Kidney (tissue), 14 donors: ENCODE data around the gene NUBP1. TPM values are rescaled to one million over a fixed set of nuclear protein-coding genes. Genes with fewer than 3 reads are reported as not detected.
"Not testable (repeated sequence)": the region's sequence is repeated elsewhere in the genome, so short reads cannot be mapped to it uniquely, and the experiment has no call there.

ENCODE experiments used
- DNase-seq, 5 donors: peaks; one replicate each; pipeline ENCODE4 v3.0.0-alpha.2; 2013 to 2020
- FAIRE-seq: peaks from 2 replicates; lab custom pipeline; 2012; peaks lifted over from hg19 to GRCh38; lab: Jason Lieb, UNC
- H3K27ac ChIP-seq, 2 donors: one replicate each; pipeline ENCODE4 v1.7.0; 2013; ENCODE audit warnings: low read depth in 2 of 2, low read length in 2 of 2, inconsistent platforms in 1 of 2
- H3K27me3 ChIP-seq: one replicate; pipeline ENCODE4 v1.7.1; 2013; ENCODE audit warnings: low read length, inconsistent platforms; ENCODE audit not compliant: control insufficient read depth, insufficient read depth
- H3K36me3 ChIP-seq, 3 donors: one replicate each; pipeline versions ENCODE4 v1.7.0 to v1.7.1; 2013; ENCODE audit warnings: low read length in 3 of 3, control low read depth in 1 of 3, inconsistent platforms in 1 of 3; ENCODE audit not compliant: insufficient read depth in 3 of 3, control insufficient read depth in 2 of 3
- H3K4me1 ChIP-seq, 3 donors: one replicate each; pipeline versions ENCODE4 v1.7.0 to v1.7.1; 2013; ENCODE audit warnings: low read length in 3 of 3, inconsistent platforms in 1 of 3, low read depth in 1 of 3; ENCODE audit not compliant: control insufficient read depth in 2 of 3, insufficient read depth in 2 of 3
- H3K4me3 ChIP-seq, 3 donors: one replicate each; pipeline versions ENCODE4 v1.7.0 to v1.8.1; 2013; ENCODE audit warnings: low read length in 3 of 3, control low read depth in 1 of 3, inconsistent platforms in 1 of 3
- H3K9ac ChIP-seq, 3 donors: one replicate each; pipeline versions ENCODE4 v1.7.0 to v1.7.1; 2013; ENCODE audit warnings: low read length in 3 of 3, control low read depth in 1 of 3, inconsistent platforms in 1 of 3
- H3K9me3 ChIP-seq, 3 donors: one replicate each; pipeline versions ENCODE4 v1.7.0 to v1.7.1; 2013; ENCODE audit warnings: low read length in 3 of 3, control low read depth in 1 of 3, inconsistent platforms in 1 of 3; ENCODE audit not compliant: control insufficient read depth in 2 of 3, insufficient read depth in 1 of 3
- intact Hi-C: fragments of 100-400 bp; cut with DNase I; formaldehyde crosslinking; loops from one replicate; pipeline ENCODE4 v1.11.1; 2022
- polyA plus RNA-seq: library from polyadenylated mRNA; stranded (reverse); fragments of 350-450 nt; fragmentation: Illumina TruSeq; extraction: RNeasy Lipid Tissue Mini Kit (QIAGEN cat#74804); gene quantifications from one replicate; pipeline ENCODE4 v1.2.3, GENCODE V29; 2014; ENCODE audit warnings: low read depth, low replicate concordance; ENCODE audit not compliant: insufficient read depth
- total RNA-seq: library from RNA; stranded (reverse); fragmentation: NEBNext Ultra II Directional; extraction: Animal tissue kit (Norgen Biotek cat#: 25700); gene quantifications from one replicate; pipeline ENCODE4 v1.2.1, GENCODE V29; 2021
- TF ChIP-seq, protein P1 (sequence below): IDR thresholded peaks from 3 replicates; pipeline ENCODE4 v1.5.1; 2012; ENCODE audit warnings: mild to moderate bottlenecking, moderate library complexity, borderline replicate concordance; ENCODE audit not compliant: insufficient read depth; ENCODE audit errors: extremely low read depth
- donor health status: control.
- donor health status: control.
- donor health status: control.
- donor health status: control.
- donor health status: control.
- donor health status: DM: yes; HTN: yes; CAD: no.
- donor health status: Normal renal cell carcinoma (clear cell type).

The NUBP1 gene
- total and polyA plus RNA-seq, 2 donors from 2014 or later: 38.5 to 47.7 TPM

DNA sequence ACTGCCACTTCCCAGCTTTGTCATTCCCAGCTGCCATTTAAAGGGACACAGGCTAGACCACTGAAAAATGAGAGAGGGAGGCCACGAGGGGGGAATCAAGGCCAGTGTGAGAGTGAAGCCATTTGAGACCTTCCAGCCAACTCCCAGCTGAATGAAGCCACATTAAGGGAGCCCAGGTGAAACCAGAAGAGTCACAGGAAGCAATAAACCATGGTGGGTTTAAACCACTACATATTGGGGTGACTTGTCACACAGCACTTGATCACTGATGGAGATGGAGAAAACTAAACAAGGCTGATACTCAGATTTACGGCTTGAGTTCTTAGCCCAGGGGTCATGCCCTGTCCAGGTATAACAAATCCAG is 2.8 kb upstream of the NUBP1 start:
- TF ChIP-seq, protein P1, sequence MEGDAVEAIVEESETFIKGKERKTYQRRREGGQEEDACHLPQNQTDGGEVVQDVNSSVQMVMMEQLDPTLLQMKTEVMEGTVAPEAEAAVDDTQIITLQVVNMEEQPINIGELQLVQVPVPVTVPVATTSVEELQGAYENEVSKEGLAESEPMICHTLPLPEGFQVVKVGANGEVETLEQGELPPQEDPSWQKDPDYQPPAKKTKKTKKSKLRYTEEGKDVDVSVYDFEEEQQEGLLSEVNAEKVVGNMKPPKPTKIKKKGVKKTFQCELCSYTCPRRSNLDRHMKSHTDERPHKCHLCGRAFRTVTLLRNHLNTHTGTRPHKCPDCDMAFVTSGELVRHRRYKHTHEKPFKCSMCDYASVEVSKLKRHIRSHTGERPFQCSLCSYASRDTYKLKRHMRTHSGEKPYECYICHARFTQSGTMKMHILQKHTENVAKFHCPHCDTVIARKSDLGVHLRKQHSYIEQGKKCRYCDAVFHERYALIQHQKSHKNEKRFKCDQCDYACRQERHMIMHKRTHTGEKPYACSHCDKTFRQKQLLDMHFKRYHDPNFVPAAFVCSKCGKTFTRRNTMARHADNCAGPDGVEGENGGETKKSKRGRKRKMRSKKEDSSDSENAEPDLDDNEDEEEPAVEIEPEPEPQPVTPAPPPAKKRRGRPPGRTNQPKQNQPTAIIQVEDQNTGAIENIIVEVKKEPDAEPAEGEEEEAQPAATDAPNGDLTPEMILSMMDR: no peak
- peaks cover 3 to 6% (median 6%) of the 10 kb centered on the region in 3 donors for H3K4me1 ChIP-seq
- H3K9me3 ChIP-seq: no peaks in the 10 kb centered on the region
- no peak overlapping the region for H3K27ac ChIP-seq
- no peak overlapping the region for H3K9ac ChIP-seq
- DNase-seq: peak in 1 of 5 donors; percentile 14
- H3K36me3 ChIP-seq: no peaks in the 10 kb centered on the region
- H3K27me3 ChIP-seq: no peaks in the 10 kb centered on the region
- no peak for FAIRE-seq
- no peak overlapping the region for H3K4me3 ChIP-seq
- intact Hi-C loops: no loop called here

DNA sequence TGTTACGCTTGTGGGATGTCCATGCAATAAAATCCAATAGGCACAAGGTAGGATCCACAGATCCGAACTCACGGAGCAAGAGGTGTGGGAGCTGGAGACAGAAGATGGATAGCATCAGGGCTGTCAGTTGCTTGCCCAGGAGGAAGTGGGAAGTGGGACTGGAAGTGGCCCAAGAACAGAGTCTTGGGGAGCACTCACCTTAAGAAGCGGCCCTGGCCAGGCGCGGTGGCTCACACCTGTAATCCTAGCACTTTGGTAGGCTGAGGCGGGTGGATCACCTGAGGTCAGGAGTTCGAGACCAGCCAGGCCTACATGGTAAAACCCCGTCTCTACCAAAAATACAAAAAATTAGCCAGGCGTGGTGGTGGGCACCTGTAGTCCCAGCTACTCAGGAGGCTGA is 2.4 kb upstream of the NUBP1 start:
- DNase-seq, H3K36me3 ChIP-seq, H3K27ac ChIP-seq, H3K27me3 ChIP-seq, H3K4me1 ChIP-seq, H3K4me3 ChIP-seq, FAIRE-seq, intact Hi-C loops, H3K9me3 ChIP-seq, H3K9ac ChIP-seq: not testable (repeated sequence)

DNA sequence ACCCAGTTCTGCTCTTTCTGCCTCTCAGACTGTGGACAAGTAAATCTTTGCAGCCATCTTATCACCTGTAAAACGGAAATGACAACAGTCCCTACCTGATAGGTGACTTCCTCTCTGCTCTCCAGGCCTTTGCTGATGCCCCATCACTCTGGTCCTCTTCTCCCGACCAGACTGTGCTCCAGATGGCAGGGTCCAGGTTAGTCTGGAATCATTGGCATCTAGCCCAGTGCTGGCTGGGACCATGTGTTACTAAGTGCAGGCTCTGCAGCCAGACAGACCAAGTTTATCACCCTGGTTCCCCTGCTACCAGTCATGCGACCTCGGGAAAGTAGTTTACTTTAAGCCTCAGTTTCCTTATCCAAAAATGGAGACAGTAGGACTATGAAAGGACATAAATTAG is 1.8 kb upstream of the NUBP1 start:
- peaks cover 0 to 3% (median 0%) of the 10 kb centered on the region in 3 donors for H3K36me3 ChIP-seq
- no peak overlapping the region for H3K27ac ChIP-seq
- TF ChIP-seq, protein P1: no peak
- H3K4me3 ChIP-seq: no peak overlapping the region
- H3K4me1 ChIP-seq: peaks cover 3 to 6% (median 6%) of the 10 kb centered on the region in 3 donors
- no peak overlapping the region for H3K9ac ChIP-seq
- intact Hi-C loops: no loop called here
- peak in 1 of 5 donors; percentile 16 for DNase-seq
- H3K27me3 ChIP-seq: no peaks in the 10 kb centered on the region
- no peak for FAIRE-seq
- H3K9me3 ChIP-seq: no peaks in the 10 kb centered on the region

DNA sequence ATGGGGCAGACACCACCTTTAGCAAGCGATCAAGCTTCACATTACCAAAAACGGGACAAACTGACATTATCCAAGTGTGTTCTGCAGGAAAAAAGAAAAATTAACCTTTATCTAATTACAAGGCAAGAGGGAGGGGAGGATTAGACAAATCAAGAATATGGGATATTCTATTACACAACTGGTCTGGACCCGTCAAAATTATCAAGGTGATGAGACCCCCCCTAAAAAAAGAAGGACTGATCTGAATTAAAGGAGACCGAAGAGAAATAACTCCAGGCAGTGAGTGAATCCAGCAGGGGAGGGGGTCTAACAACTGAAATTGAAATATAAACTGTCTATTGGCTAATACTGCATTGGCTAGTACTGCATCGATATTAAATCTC is 424 bp upstream of the NUBP1 start:
- intact Hi-C loops: no loop called here
- H3K27ac ChIP-seq: peak overlapping the region; percentile 99
- H3K9ac ChIP-seq: peak overlapping the region in 2 of 3 donors; percentile 57 to 71
- H3K9me3 ChIP-seq: no peaks in the 10 kb centered on the region
- FAIRE-seq (no peak), DNase-seq (peak in 1 of 5 donors; percentile 31)
- peak overlapping the region; percentile 75 to 87 (median 85) for H3K4me3 ChIP-seq
- peaks cover 0 to 5% (median 1%) of the 10 kb centered on the region in 3 donors for H3K36me3 ChIP-seq
- peaks cover 3 to 6% (median 6%) of the 10 kb centered on the region in 3 donors for H3K4me1 ChIP-seq
- no peaks in the 10 kb centered on the region for H3K27me3 ChIP-seq
- TF ChIP-seq, protein P1: no peak
